AG10803 (cell line): ENCODE measurements around the gene DEAF1.
A peak's percentile ranks its signal among the peaks of the same experiment; 100 is the strongest.

Experiments
- DNase-seq: peaks from one replicate; pipeline ENCODE4 v3.0.0; 2010; ENCODE audit warnings: low read depth
- H3K4me3 ChIP-seq: 2 replicates; pipeline ENCODE4 v1.5.1; 2011; ENCODE audit warnings: mild to moderate bottlenecking, low read length, control low read depth
- CTCF ChIP-seq: conservative IDR thresholded peaks from 2 replicates; pipeline ENCODE4 v1.5.1; 2011; ENCODE audit warnings: mild to moderate bottlenecking, low read length, control low read depth, inconsistent platforms

DEAF1 gene

DNA sequence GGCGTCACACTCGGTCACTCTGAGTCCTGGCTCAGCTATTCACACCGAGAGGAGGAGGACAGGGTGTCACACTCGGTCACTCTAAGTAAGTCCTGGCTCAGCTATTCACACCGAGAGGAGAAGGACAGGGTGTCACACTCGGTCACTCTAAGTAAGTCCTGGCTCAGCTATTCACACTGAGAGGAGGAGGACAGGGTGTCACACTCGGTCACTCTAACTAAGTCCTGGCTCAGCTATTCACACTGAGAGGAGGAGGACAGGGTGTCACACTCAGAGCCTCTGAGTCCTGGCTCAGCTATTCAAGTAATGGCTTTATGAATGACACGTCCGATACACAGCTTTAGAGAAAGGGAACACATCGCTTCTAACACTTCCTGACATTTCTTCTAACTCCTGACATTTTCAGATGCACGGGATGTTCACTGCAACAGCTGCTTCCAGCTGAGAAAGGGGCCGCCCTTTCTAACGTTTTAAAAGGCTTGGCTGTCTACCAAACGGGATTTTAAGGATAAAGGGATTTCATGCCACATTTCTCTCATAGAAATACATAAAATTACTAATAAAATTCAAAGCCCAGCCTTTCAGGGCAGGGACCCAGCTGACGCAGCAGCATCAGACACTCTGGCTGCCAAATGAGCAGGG lies 29.8 kb downstream of the DEAF1 start:
- DNase-seq = peak; percentile 28
- H3K4me3 ChIP-seq = no peak overlapping the region
- no peak for TF ChIP-seq CTCF

GRCh38 chr11:662689-663274 lies 32.2 kb downstream of the DEAF1 start:
- peak; percentile 68 for TF ChIP-seq CTCF
- H3K4me3 ChIP-seq = no peak overlapping the region
- DNase-seq = peak; percentile 57

GRCh38 chr11:660681-661444 lies 34.2 kb downstream of the DEAF1 start:
- DNase-seq = no peak
- no peak overlapping the region for H3K4me3 ChIP-seq
- TF ChIP-seq CTCF = no peak

DNA sequence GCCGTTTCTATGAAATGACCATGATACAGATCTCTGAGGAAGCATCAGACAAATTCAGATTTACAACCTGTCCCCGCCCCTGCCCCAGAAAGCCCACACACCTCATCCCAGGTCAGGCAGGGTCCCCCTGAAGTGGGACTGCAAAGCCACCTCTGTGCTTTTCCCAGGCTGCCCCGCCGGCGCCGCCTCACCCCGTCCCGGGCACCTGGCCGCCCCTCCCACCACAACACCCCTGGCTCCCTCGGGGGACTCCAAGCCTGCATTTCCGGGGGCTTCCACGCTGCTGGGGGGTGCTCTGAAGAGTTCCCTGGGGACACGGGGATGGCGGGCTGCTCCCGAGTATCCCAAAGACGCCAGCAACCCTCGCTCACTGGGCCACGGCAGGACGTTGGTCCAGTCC lies 34.7 kb downstream of the DEAF1 start:
- no peak for DNase-seq
- no peak overlapping the region for H3K4me3 ChIP-seq
- no peak for TF ChIP-seq CTCF

- no peak for TF ChIP-seq CTCF
- no peak overlapping the region for H3K4me3 ChIP-seq
- no peak for DNase-seq
Observed at GRCh38 chr11:659532-660085, 35.4 kb downstream of the DEAF1 start.

GRCh38 chr11:657691-658126 lies 37.3 kb downstream of the DEAF1 start:
- DNase-seq = no peak
- TF ChIP-seq CTCF = no peak
- no peak overlapping the region for H3K4me3 ChIP-seq
